HG02840 (cell line): ENCODE results near the gene GLRX3.
"Not testable (repeated sequence)": the region's sequence is repeated elsewhere in the genome, so short reads cannot be mapped to it uniquely, and the experiment has no call there.

Source experiments
- ATAC-seq: cut with Tn5 transposase; IDR thresholded peaks from one replicate; pipeline ENCODE4 v1.9.1; 2021; ENCODE audit warnings: mild to moderate bottlenecking, moderate library complexity, moderate number of reproducible peaks; ENCODE audit not compliant: unreplicated experiment, low FRiP score

The GLRX3 gene

GRCh38 chr10:130136226-130137089 lies at the start of gene GLRX3:
Gene GLRX3, plus strand, starts transcription at chr10:130136391. Its CDS starts 30 bp downstream, at chr10:130136421.
- peak; percentile 81 for ATAC-seq

- ATAC-seq = not testable (repeated sequence)
Observed at GRCh38 chr10:130090565-130090964, 45.6 kb upstream of the GLRX3 start.

- ATAC-seq = no peak
Observed at GRCh38 chr10:130099344-130099743, 36.8 kb upstream of the GLRX3 start.

- no peak for ATAC-seq
Observed at GRCh38 chr10:130105724-130106123, 30.5 kb upstream of the GLRX3 start.

GRCh38 chr10:130108146-130108545 lies 28.0 kb upstream of the GLRX3 start:
- ATAC-seq = not testable (repeated sequence)

- ATAC-seq = no peak
Observed at GRCh38 chr10:130108934-130109604, 27.1 kb upstream of the GLRX3 start.

- ATAC-seq = peak; percentile 0
Observed at GRCh38 chr10:130109796-130110245, 26.4 kb upstream of the GLRX3 start.

GRCh38 chr10:130110246-130111112 lies 25.7 kb upstream of the GLRX3 start, which contains the start of gene C10orf143:
Gene C10orf143, minus strand, starts transcription at chr10:130110830. Its CDS starts 58 bp downstream, at chr10:130110772.
- ATAC-seq = peak; percentile 83

GRCh38 chr10:130111113-130111851 lies 24.9 kb upstream of the GLRX3 start:
- ATAC-seq = peak; percentile 91

GRCh38 chr10:130111852-130112180 lies 24.4 kb upstream of the GLRX3 start:
- ATAC-seq = no peak

- no peak for ATAC-seq
Observed at GRCh38 chr10:130112821-130113220, 23.4 kb upstream of the GLRX3 start.

GRCh38 chr10:130116942-130117341 lies 19.2 kb upstream of the GLRX3 start:
- ATAC-seq = not testable (repeated sequence)

- ATAC-seq = not testable (repeated sequence)
Observed at GRCh38 chr10:130117535-130117934, 18.7 kb upstream of the GLRX3 start.

GRCh38 chr10:130121486-130122079 lies 14.6 kb upstream of the GLRX3 start:
- ATAC-seq = no peak

GRCh38 chr10:130127364-130128061 lies 8.7 kb upstream of the GLRX3 start:
- ATAC-seq = peak; percentile 89

GRCh38 chr10:130128062-130128781 lies 8.0 kb upstream of the GLRX3 start:
- ATAC-seq = no peak

GRCh38 chr10:130128922-130129321 lies 7.3 kb upstream of the GLRX3 start:
- ATAC-seq = no peak

- ATAC-seq = no peak
Observed at GRCh38 chr10:130135676-130136225, 440 bp upstream of the GLRX3 start.
